Chondrocyte (in vitro differentiated cells): ENCODE results near the gene IRAK3. TPM values are rescaled to one million over a fixed set of nuclear protein-coding genes. Genes with fewer than 3 reads are reported as not detected.

Source experiments
- DNase-seq: peaks from one replicate; pipeline ENCODE4 v3.0.0; 2021; ENCODE audit warnings: mixed read lengths, low spot score
- H3K27ac Mint-ChIP-seq: one replicate; pipeline ENCODE4 v1.8.0; 2021; ENCODE audit warnings: mild to moderate bottlenecking, moderate library complexity, mixed read lengths; ENCODE audit not compliant: unreplicated experiment
- H3K27me3 Mint-ChIP-seq: 2 replicates; pipeline ENCODE4 v1.8.0; 2021; ENCODE audit warnings: low read depth, mixed read lengths
- H3K36me3 Mint-ChIP-seq: 2 replicates; pipeline ENCODE4 v1.8.0; 2021; ENCODE audit warnings: low read depth, mixed read lengths
- H3K4me1 Mint-ChIP-seq: 2 replicates; pipeline ENCODE4 v1.8.0; 2021; ENCODE audit warnings: low read depth, mild to moderate bottlenecking, mixed read lengths
- H3K4me3 Mint-ChIP-seq: one replicate; pipeline ENCODE4 v1.8.0; 2021; ENCODE audit warnings: mild to moderate bottlenecking, moderate library complexity, mixed read lengths; ENCODE audit not compliant: unreplicated experiment
- H3K9me3 Mint-ChIP-seq: 2 replicates; pipeline ENCODE4 v1.8.0; 2021; ENCODE audit warnings: low read depth, mixed read lengths
- total RNA-seq: library from RNA; stranded (reverse); gene quantifications from 3 replicates; pipeline ENCODE4 v1.2.1, GENCODE V29; 2021
- TF ChIP-seq, protein P1 (sequence below): fragments of 200-600 bp; sonication (generic); IDR thresholded peaks from 2 replicates; pipeline ENCODE4 v1.5.0; 2021; ENCODE audit warnings: antibody characterized with exemption, mild to moderate bottlenecking, moderate library complexity

The IRAK3 gene
- total RNA-seq, 1 donor from 2014 or later = 1.9 TPM

DNA sequence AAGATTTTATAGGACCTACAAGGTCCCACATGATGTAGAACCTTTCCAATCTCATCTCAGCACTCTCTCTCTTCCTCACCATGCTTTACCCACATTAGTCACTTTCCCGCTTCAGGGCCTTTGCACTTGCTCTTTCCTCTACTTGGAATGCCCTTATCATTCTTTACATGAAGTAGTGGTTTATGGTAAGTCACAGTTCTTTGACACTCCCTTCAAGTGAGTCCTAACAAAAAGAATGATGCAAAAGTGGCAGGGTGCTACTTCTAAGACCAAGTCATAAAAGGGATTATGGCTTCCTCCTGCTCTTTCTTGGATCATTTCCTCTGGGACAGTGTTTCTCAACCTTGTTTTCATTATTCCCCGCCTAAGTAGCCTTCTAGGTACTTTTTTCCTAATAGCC lies 32.4 kb upstream of the IRAK3 start:
- H3K9me3 Mint-ChIP-seq = peaks cover 3% of the 10 kb centered on the region
- TF ChIP-seq, protein P1, sequence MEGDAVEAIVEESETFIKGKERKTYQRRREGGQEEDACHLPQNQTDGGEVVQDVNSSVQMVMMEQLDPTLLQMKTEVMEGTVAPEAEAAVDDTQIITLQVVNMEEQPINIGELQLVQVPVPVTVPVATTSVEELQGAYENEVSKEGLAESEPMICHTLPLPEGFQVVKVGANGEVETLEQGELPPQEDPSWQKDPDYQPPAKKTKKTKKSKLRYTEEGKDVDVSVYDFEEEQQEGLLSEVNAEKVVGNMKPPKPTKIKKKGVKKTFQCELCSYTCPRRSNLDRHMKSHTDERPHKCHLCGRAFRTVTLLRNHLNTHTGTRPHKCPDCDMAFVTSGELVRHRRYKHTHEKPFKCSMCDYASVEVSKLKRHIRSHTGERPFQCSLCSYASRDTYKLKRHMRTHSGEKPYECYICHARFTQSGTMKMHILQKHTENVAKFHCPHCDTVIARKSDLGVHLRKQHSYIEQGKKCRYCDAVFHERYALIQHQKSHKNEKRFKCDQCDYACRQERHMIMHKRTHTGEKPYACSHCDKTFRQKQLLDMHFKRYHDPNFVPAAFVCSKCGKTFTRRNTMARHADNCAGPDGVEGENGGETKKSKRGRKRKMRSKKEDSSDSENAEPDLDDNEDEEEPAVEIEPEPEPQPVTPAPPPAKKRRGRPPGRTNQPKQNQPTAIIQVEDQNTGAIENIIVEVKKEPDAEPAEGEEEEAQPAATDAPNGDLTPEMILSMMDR = no peak

DNA sequence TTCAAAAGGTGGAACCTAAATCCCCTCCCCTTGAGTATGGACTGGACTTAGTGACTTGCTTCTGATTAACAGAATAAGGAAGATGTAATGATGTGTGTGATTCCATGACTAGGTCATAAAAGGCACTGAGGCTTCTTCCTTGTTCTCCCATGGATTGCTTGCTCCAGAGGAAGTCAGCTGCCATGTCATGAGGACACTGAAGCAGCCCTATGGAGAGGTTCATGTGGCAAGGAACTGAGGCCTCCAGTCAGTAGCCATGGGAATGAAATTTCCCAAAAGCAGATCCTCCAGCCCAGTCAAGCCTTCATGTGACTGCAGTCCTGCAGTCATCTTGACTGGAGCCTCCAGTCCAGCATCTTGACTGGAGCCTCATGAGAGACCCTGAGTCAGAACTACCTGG lies 29.9 kb upstream of the IRAK3 start:
- peaks cover 3% of the 10 kb centered on the region for H3K9me3 Mint-ChIP-seq
- no peak overlapping the region for H3K27ac Mint-ChIP-seq
- no peaks in the 10 kb centered on the region for H3K27me3 Mint-ChIP-seq
- TF ChIP-seq, protein P1 = no peak
- no peak for DNase-seq
- no peaks in the 10 kb centered on the region for H3K4me1 Mint-ChIP-seq
- H3K36me3 Mint-ChIP-seq = no peaks in the 10 kb centered on the region
- no peak overlapping the region for H3K4me3 Mint-ChIP-seq

More for the DNA sequence above, 32.4 kb upstream of the IRAK3 start:
- no peaks in the 10 kb centered on the region for H3K4me1 Mint-ChIP-seq
- H3K4me3 Mint-ChIP-seq = no peak overlapping the region
- H3K27me3 Mint-ChIP-seq = peaks cover 1% of the 10 kb centered on the region
- no peak overlapping the region for H3K27ac Mint-ChIP-seq
- H3K36me3 Mint-ChIP-seq = no peaks in the 10 kb centered on the region
- no peak for DNase-seq

DNA sequence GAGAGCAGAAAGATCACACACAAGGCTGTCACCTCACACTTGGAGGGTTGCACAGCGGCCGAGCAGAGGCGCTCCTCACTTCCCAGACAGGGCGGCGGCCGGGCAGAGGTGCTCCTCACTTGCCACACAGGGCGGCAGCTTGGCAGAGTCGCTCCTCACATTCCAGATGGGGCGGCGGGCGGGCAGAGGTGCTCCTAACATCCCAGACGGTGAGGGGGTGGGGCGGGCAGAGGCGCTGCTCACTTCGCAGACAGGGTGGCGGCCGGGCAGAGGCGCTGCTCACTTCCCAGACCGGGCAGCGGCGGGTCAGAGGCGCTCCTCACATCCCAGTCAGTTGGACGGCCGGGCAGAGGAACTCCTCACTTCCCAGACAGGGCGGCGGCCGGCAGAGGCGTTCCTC lies 28.3 kb upstream of the IRAK3 start:
- Mint-ChIP-seq H3K4me3 (no peak overlapping the region), H3K36me3 (peaks cover 7% of the 10 kb centered on the region), H3K9me3 (peaks cover 16% of the 10 kb centered on the region), H3K27ac (no peak overlapping the region), H3K4me1 (no peaks in the 10 kb centered on the region), H3K27me3 (no peaks in the 10 kb centered on the region)
- TF ChIP-seq, protein P1 = no peak
- peak; percentile 90 for DNase-seq

DNA sequence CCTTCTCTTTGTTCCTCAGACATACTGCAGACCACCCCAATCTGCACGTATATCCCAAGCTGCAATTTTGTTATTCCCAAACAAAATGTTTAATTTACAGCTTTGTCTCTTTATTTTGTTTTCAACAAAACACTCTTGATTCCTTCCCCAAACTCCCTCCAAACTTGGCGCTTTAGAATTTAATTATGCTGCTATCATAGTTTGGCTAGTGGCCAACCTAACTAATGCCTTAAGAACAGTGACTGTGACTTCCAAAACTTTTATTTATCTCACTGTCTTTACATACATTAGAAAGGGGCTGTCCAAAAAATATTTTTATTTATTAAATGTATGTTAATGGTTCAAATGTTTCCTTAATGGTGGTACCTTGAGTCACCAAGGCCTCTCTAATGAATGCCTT lies 26.3 kb upstream of the IRAK3 start:
- no peak overlapping the region for H3K27ac Mint-ChIP-seq
- H3K4me1 Mint-ChIP-seq = peaks cover 4% of the 10 kb centered on the region
- TF ChIP-seq, protein P1 = no peak
- peaks cover 8% of the 10 kb centered on the region for H3K36me3 Mint-ChIP-seq
- no peak overlapping the region for H3K4me3 Mint-ChIP-seq
- H3K27me3 Mint-ChIP-seq = no peaks in the 10 kb centered on the region
- DNase-seq = no peak
- peaks cover 19% of the 10 kb centered on the region for H3K9me3 Mint-ChIP-seq

DNA sequence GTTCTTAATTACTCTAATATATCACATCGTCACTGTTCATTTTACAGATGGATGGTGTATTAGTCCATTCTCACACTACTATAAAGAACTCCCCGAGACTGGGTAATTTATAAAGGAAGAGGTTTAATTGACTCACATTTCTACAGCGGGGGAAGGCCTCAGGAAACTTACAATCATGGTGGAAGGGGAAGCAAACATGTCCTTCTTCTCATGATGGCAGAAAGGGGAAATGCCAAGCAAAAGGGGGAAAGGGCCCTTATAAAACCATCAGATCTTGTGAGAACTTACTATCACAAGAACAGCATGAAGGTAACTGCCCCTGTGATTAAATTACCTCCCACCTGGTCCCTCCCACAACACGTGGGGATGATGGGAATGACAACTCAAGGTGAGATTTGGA lies 25.7 kb upstream of the IRAK3 start:
- Mint-ChIP-seq H3K9me3 (peaks cover 19% of the 10 kb centered on the region), H3K4me3 (no peak overlapping the region), H3K27ac (no peak overlapping the region), H3K4me1 (peaks cover 7% of the 10 kb centered on the region), H3K36me3 (peaks cover 8% of the 10 kb centered on the region), H3K27me3 (no peaks in the 10 kb centered on the region)
- TF ChIP-seq, protein P1 = no peak
- DNase-seq = no peak
